Neural progenitor cell (in vitro differentiated cells): Measurements from ENCODE around the gene VTN. TPM values are rescaled to one million over a fixed set of nuclear protein-coding genes. Genes with fewer than 3 reads are reported as not detected.

Experiments used
- DNase-seq: peaks from one replicate; pipeline ENCODE4 v3.0.0-alpha.2; 2016; ENCODE audit warnings: low spot score
- H2AFZ ChIP-seq: fragments of 200-600 bp; sonication (generic); replicated peaks from 2 replicates; pipeline ENCODE4 v1.6.1; 2016; ENCODE audit warnings: antibody characterized with exemption
- H3F3A ChIP-seq: fragments of 200-600 bp; sonication (generic); 2 replicates; pipeline ENCODE4 v1.6.1; 2016; ENCODE audit warnings: antibody characterized with exemption, low read depth
- H3K27ac ChIP-seq: fragments of 200-600 bp; sonication (generic); 2 replicates; pipeline ENCODE4 v1.5.1; 2016; ENCODE audit warnings: mild to moderate bottlenecking
- H3K27me3 ChIP-seq: fragments of 200-600 bp; sonication (generic); 2 replicates; pipeline ENCODE4 v1.6.1; 2016; ENCODE audit warnings: mild to moderate bottlenecking, moderate library complexity
- H3K36me3 ChIP-seq: fragments of 200-600 bp; sonication (generic); 2 replicates; pipeline ENCODE4 v1.5.1; 2016
- H3K4me1 ChIP-seq: fragments of 200-600 bp; sonication (generic); 2 replicates; pipeline ENCODE4 v1.6.1; 2016; ENCODE audit warnings: mixed run types
- H3K4me2 ChIP-seq: fragments of 200-600 bp; sonication (generic); 2 replicates; pipeline ENCODE4 v1.6.1; 2016
- H3K4me3 ChIP-seq: fragments of 200-600 bp; sonication (generic); 2 replicates; pipeline ENCODE4 v1.5.1; 2016
- H3K79me2 ChIP-seq: fragments of 200-600 bp; sonication (generic); 2 replicates; pipeline ENCODE4 v1.6.1; 2016; ENCODE audit warnings: low read depth
- H3K9ac ChIP-seq: fragments of 200-600 bp; sonication (generic); 2 replicates; pipeline ENCODE4 v1.6.1; 2016
- H3K9me3 ChIP-seq: fragments of 200-600 bp; sonication (generic); 2 replicates; pipeline ENCODE4 v1.5.1; 2016; ENCODE audit warnings: low read depth
- H4K20me1 ChIP-seq: fragments of 200-600 bp; sonication (generic); 2 replicates; pipeline ENCODE4 v1.6.1; 2016; ENCODE audit warnings: low read depth
- H3K27ac Mint-ChIP-seq: 3 replicates; pipeline ENCODE4 v1.8.0; 2021; ENCODE audit warnings: mixed read lengths
- H3K27me3 Mint-ChIP-seq: 2 replicates; pipeline ENCODE4 v1.8.0; 2022; ENCODE audit warnings: low read depth, mild to moderate bottlenecking, inconsistent platforms, moderate library complexity, mixed read lengths; ENCODE audit not compliant: insufficient read depth
- H3K36me3 Mint-ChIP-seq: 3 replicates; pipeline ENCODE4 v1.8.0; 2021; ENCODE audit warnings: mixed read lengths
- H3K4me1 Mint-ChIP-seq: 3 replicates; pipeline ENCODE4 v1.8.0; 2021; ENCODE audit warnings: mixed read lengths
- H3K4me3 Mint-ChIP-seq: 3 replicates; pipeline ENCODE4 v1.8.0; 2021; ENCODE audit warnings: mild to moderate bottlenecking, moderate library complexity, mixed read lengths
- H3K9me3 Mint-ChIP-seq: 3 replicates; pipeline ENCODE4 v1.8.0; 2020; ENCODE audit warnings: mixed read lengths
- EZH2 ChIP-seq: fragments of 200-600 bp; sonication (generic); IDR thresholded peaks from 2 replicates; pipeline ENCODE4 v1.6.1; 2017; ENCODE audit warnings: antibody characterized with exemption, mild to moderate bottlenecking, moderate library complexity
- EZH2phosphoT487 ChIP-seq: fragments of 200-600 bp; sonication (generic); IDR thresholded peaks from 2 replicates; pipeline ENCODE4 v1.6.1; 2017; ENCODE audit warnings: antibody characterized with exemption
- total RNA-seq: library from RNA; depleted of rRNA; stranded (reverse); fragments of >200 nt; gene quantifications from 2 replicates; pipeline ENCODE4 v1.2.3, GENCODE V29; 2015; ENCODE audit warnings: low replicate concordance
- TF ChIP-seq, protein P1 (sequence below): fragments of 200-600 bp; sonication (generic); IDR thresholded peaks from 2 replicates; pipeline ENCODE4 v1.5.1; 2017; ENCODE audit warnings: antibody characterized with exemption, mild to moderate bottlenecking

Gene VTN
- total RNA-seq, 1 donor from 2014 or later: 1.2 TPM

DNA sequence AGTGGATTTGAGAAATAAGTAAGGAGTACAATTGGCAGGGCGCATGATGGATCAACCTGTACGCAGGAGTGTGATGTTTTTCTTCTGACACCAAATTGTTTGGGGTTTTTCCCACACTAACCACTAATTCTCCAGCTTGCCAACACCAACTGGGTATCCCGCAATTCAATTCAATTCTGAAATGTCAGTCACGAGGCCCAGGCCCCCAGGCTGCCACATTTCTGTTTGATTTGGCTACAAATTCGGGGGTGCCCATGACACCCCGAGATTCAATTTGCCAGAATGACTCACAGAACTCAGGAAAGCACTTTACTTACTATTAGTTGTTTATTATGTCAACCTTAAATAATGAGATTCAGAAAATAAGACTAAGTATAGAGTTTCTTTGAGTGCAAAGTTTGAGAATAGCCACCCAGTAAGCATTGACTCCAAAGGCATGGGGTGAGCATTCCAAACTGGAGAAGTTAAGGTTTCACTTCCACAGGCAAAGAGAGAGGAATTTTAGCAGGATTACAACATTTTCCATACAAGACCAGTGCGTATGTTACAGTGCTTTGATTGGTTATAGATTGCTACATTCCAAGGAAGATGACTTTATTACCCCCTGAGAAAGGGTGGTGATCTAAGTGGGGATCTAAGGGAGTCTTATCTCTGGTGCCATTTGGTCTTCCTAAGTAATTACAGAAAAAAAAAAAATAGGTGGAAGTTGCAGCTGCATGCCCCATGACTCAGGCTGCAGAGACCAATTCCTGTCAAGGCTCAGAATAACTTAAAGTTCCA lies 24.4 kb upstream of the VTN start:
- H3K27ac Mint-ChIP-seq: no peak overlapping the region
- Histone ChIP-seq H4K20me1 (no peaks in the 10 kb centered on the region), H3F3A (no peaks in the 10 kb centered on the region), H3K27ac (no peak overlapping the region), H3K4me1 (no peaks in the 10 kb centered on the region), H3K27me3 (no peaks in the 10 kb centered on the region), H2AFZ (no peak overlapping the region), H3K36me3 (no peaks in the 10 kb centered on the region), H3K79me2 (no peaks in the 10 kb centered on the region), H3K9me3 (no peaks in the 10 kb centered on the region), H3K9ac (no peak overlapping the region), H3K4me2 (no peak overlapping the region), H3K4me3 (no peak overlapping the region)
- H3K27me3 Mint-ChIP-seq: peaks cover 13% of the 10 kb centered on the region
- DNase-seq: no peak
- H3K36me3 Mint-ChIP-seq: peaks cover 25% of the 10 kb centered on the region
- peaks cover 13% of the 10 kb centered on the region for H3K4me1 Mint-ChIP-seq
- no peak for TF ChIP-seq EZH2
- TF ChIP-seq, protein P1, sequence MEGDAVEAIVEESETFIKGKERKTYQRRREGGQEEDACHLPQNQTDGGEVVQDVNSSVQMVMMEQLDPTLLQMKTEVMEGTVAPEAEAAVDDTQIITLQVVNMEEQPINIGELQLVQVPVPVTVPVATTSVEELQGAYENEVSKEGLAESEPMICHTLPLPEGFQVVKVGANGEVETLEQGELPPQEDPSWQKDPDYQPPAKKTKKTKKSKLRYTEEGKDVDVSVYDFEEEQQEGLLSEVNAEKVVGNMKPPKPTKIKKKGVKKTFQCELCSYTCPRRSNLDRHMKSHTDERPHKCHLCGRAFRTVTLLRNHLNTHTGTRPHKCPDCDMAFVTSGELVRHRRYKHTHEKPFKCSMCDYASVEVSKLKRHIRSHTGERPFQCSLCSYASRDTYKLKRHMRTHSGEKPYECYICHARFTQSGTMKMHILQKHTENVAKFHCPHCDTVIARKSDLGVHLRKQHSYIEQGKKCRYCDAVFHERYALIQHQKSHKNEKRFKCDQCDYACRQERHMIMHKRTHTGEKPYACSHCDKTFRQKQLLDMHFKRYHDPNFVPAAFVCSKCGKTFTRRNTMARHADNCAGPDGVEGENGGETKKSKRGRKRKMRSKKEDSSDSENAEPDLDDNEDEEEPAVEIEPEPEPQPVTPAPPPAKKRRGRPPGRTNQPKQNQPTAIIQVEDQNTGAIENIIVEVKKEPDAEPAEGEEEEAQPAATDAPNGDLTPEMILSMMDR: no peak
- TF ChIP-seq EZH2phosphoT487: no peak
- no peak overlapping the region for H3K4me3 Mint-ChIP-seq
- H3K9me3 Mint-ChIP-seq: no peaks in the 10 kb centered on the region

GRCh38 chr17:28392491-28392890 lies 22.4 kb upstream of the VTN start:
- Histone ChIP-seq H3F3A (no peaks in the 10 kb centered on the region), H4K20me1 (no peaks in the 10 kb centered on the region), H2AFZ (no peak overlapping the region), H3K9me3 (no peaks in the 10 kb centered on the region), H3K9ac (no peak overlapping the region), H3K4me3 (no peak overlapping the region), H3K36me3 (no peaks in the 10 kb centered on the region), H3K4me2 (no peak overlapping the region), H3K27ac (no peak overlapping the region), H3K27me3 (no peaks in the 10 kb centered on the region), H3K79me2 (no peaks in the 10 kb centered on the region), H3K4me1 (no peaks in the 10 kb centered on the region)
- Mint-ChIP-seq H3K9me3 (no peaks in the 10 kb centered on the region), H3K4me1 (peaks cover 2% of the 10 kb centered on the region), H3K36me3 (peaks cover 23% of the 10 kb centered on the region), H3K4me3 (no peak overlapping the region), H3K27me3 (peaks cover 2% of the 10 kb centered on the region), H3K27ac (no peak overlapping the region)
- TF ChIP-seq EZH2: no peak
- TF ChIP-seq, protein P1: no peak
- TF ChIP-seq EZH2phosphoT487: no peak
- DNase-seq: no peak

DNA sequence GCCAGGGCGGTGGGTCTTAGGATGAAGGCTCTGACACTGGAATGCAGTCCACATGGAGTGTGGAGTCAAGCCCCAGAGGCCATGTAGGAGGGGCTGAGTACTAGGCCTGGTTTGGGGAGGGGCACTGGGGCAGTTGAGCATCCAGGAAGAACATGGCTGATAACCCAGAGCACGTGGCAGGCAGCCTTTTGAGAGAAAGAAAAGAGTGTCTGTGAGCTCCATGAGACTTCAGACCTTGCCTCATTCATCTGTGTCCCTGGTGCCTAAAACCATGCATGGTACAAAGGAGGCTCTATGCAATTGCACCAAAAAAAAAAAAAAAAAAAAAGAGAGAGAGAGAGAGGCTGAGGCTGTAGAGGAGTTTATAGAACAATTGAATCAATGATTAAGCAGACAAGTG lies 21.3 kb upstream of the VTN start:
- H3K27me3 Mint-ChIP-seq: peaks cover 2% of the 10 kb centered on the region
- Histone ChIP-seq H3K27ac (no peak overlapping the region), H4K20me1 (no peaks in the 10 kb centered on the region), H3K4me3 (no peak overlapping the region), H3K4me1 (no peaks in the 10 kb centered on the region), H3K9me3 (no peaks in the 10 kb centered on the region), H3K27me3 (peaks cover 10% of the 10 kb centered on the region), H3K9ac (no peak overlapping the region), H3K79me2 (no peaks in the 10 kb centered on the region), H3F3A (no peaks in the 10 kb centered on the region), H3K36me3 (no peaks in the 10 kb centered on the region), H3K4me2 (no peak overlapping the region), H2AFZ (no peak overlapping the region)
- TF ChIP-seq EZH2phosphoT487: no peak
- TF ChIP-seq, protein P1: no peak
- no peak for TF ChIP-seq EZH2
- H3K4me3 Mint-ChIP-seq: no peak overlapping the region
- DNase-seq: no peak
- no peaks in the 10 kb centered on the region for H3K4me1 Mint-ChIP-seq
- peaks cover 23% of the 10 kb centered on the region for H3K36me3 Mint-ChIP-seq
- H3K9me3 Mint-ChIP-seq: no peaks in the 10 kb centered on the region
- no peak overlapping the region for H3K27ac Mint-ChIP-seq
